Measurements from ENCODE around the gene ELMO1.

- TF ChIP-seq CTCF (IDR thresholded peaks at IDR 0.05; ENCODE audit: low read depth, low read length, poor library complexity, severe bottlenecking) (peak; percentile 98), EZH2phosphoT487 (IDR thresholded peaks at IDR 0.05; ENCODE audit: borderline replicate concordance, low read length) (no peak)
These were observed 95.4 kb downstream of the ELMO1 start for GRCh38 chr7:37352974-37353948.
